ENCODE measurements around the gene UBXN1. TPM values are rescaled to one million over a fixed set of nuclear protein-coding genes. Genes with fewer than 3 reads are reported as not detected.
"Not testable (repeated sequence)": the region's sequence is repeated elsewhere in the genome, so short reads cannot be mapped to it uniquely, and the experiment has no call there.

The UBXN1 gene
- total RNA-seq, 3 donors from 2014 or later: 151 to 174 (median 157) TPM

- H3K4me1 Mint-ChIP-seq (ENCODE audit: low read depth): peaks cover 38% of the 10 kb centered on the region
- no peaks in the 10 kb centered on the region for H3K9me3 Mint-ChIP-seq
- H3K4me3 Mint-ChIP-seq: no peak overlapping the region
- DNase-seq (no peak), ATAC-seq (no peak)
- H3K27me3 Mint-ChIP-seq (ENCODE audit: low read depth): no peaks in the 10 kb centered on the region
- H3K36me3 Mint-ChIP-seq (ENCODE audit: insufficient read depth): peaks cover 57% of the 10 kb centered on the region
These were observed 36.6 kb upstream of the UBXN1 start for GRCh38 chr11:62715150-62716130.

- Mint-ChIP-seq H3K4me3 (no peak overlapping the region), H3K9me3 (no peaks in the 10 kb centered on the region)
- no peak for DNase-seq
These were observed 34.5 kb upstream of the UBXN1 start for GRCh38 chr11:62713343-62713742.

GRCh38 chr11:62712861-62713260, 34.0 kb upstream of the UBXN1 start:
- Mint-ChIP-seq H3K4me1 (ENCODE audit: low read depth) (peaks cover 52% of the 10 kb centered on the region), H3K9me3 (no peaks in the 10 kb centered on the region), H3K36me3 (ENCODE audit: insufficient read depth) (peaks cover 51% of the 10 kb centered on the region), H3K27me3 (ENCODE audit: low read depth) (no peaks in the 10 kb centered on the region), H3K4me3 (no peak overlapping the region)
- DNase-seq (no peak), ATAC-seq (no peak)

More at GRCh38 chr11:62713343-62713742, 34.5 kb upstream of the UBXN1 start:
- no peak for ATAC-seq
- peaks cover 52% of the 10 kb centered on the region for H3K4me1 Mint-ChIP-seq (ENCODE audit: low read depth)
- peaks cover 55% of the 10 kb centered on the region for H3K36me3 Mint-ChIP-seq (ENCODE audit: insufficient read depth)
- no peaks in the 10 kb centered on the region for H3K27me3 Mint-ChIP-seq (ENCODE audit: low read depth)

GRCh38 chr11:62712276-62712812, 33.5 kb upstream of the UBXN1 start:
- Mint-ChIP-seq H3K36me3 (ENCODE audit: insufficient read depth) (peaks cover 47% of the 10 kb centered on the region), H3K4me3 (no peak overlapping the region), H3K27me3 (ENCODE audit: low read depth) (no peaks in the 10 kb centered on the region), H3K4me1 (ENCODE audit: low read depth) (peaks cover 53% of the 10 kb centered on the region), H3K9me3 (no peaks in the 10 kb centered on the region)
- DNase-seq: no peak
- no peak for ATAC-seq

GRCh38 chr11:62710001-62710345, 31.1 kb upstream of the UBXN1 start:
- peaks cover 28% of the 10 kb centered on the region for H3K36me3 Mint-ChIP-seq (ENCODE audit: insufficient read depth)
- peaks cover 71% of the 10 kb centered on the region for H3K4me1 Mint-ChIP-seq (ENCODE audit: low read depth)
- ATAC-seq (no peak), DNase-seq (peak; percentile 14)
- no peaks in the 10 kb centered on the region for H3K27me3 Mint-ChIP-seq (ENCODE audit: low read depth)
- peak overlapping the region; percentile 94 for H3K4me3 Mint-ChIP-seq
- no peaks in the 10 kb centered on the region for H3K9me3 Mint-ChIP-seq

- ATAC-seq (peak; percentile 83 to 84), DNase-seq (peak; percentile 95)
- Mint-ChIP-seq H3K36me3 (ENCODE audit: insufficient read depth) (peaks cover 28% of the 10 kb centered on the region), H3K4me1 (ENCODE audit: low read depth) (peaks cover 70% of the 10 kb centered on the region), H3K4me3 (peak overlapping the region; percentile 94), H3K27me3 (ENCODE audit: low read depth) (no peaks in the 10 kb centered on the region), H3K9me3 (no peaks in the 10 kb centered on the region)
These were observed 30.6 kb upstream of the UBXN1 start for GRCh38 chr11:62709247-62710000.

GRCh38 chr11:62708793-62709192, 29.9 kb upstream of the UBXN1 start:
- DNase-seq (peak; percentile 35), ATAC-seq (peak; percentile 24 to 27)
- peak overlapping the region; percentile 94 for H3K4me3 Mint-ChIP-seq
- H3K36me3 Mint-ChIP-seq (ENCODE audit: insufficient read depth): peaks cover 23% of the 10 kb centered on the region
- peaks cover 67% of the 10 kb centered on the region for H3K4me1 Mint-ChIP-seq (ENCODE audit: low read depth)
- no peaks in the 10 kb centered on the region for H3K27me3 Mint-ChIP-seq (ENCODE audit: low read depth)
- no peaks in the 10 kb centered on the region for H3K9me3 Mint-ChIP-seq

GRCh38 chr11:62708392-62708791, 29.5 kb upstream of the UBXN1 start:
- ATAC-seq (no peak), DNase-seq (no peak)
- H3K9me3 Mint-ChIP-seq: no peaks in the 10 kb centered on the region
- no peaks in the 10 kb centered on the region for H3K27me3 Mint-ChIP-seq (ENCODE audit: low read depth)
- H3K4me3 Mint-ChIP-seq: peak overlapping the region; percentile 94
- H3K4me1 Mint-ChIP-seq (ENCODE audit: low read depth): peaks cover 63% of the 10 kb centered on the region
- H3K36me3 Mint-ChIP-seq (ENCODE audit: insufficient read depth): peaks cover 19% of the 10 kb centered on the region

GRCh38 chr11:62707277-62707861, 28.5 kb upstream of the UBXN1 start, which contains the start of the genes BSCL2 and GNG3:
TSS of gene BSCL2 (minus strand) at chr11:62707424. CDS start at chr11:62707195, 229 bp downstream.
TSS of gene GNG3 (plus strand) at chr11:62707676. CDS start at chr11:62708296, 620 bp downstream.
- H3K9me3 Mint-ChIP-seq: no peaks in the 10 kb centered on the region
- H3K27me3 Mint-ChIP-seq (ENCODE audit: low read depth): no peaks in the 10 kb centered on the region
- H3K4me1 Mint-ChIP-seq (ENCODE audit: low read depth): peaks cover 53% of the 10 kb centered on the region
- no peak for DNase-seq
- ATAC-seq: no peak
- peaks cover 18% of the 10 kb centered on the region for H3K36me3 Mint-ChIP-seq (ENCODE audit: insufficient read depth)
- H3K4me3 Mint-ChIP-seq: peak within 1 kb of the TSS; percentile 94

- Mint-ChIP-seq H3K4me3 (peak overlapping the region; percentile 90), H3K4me1 (ENCODE audit: low read depth) (peaks cover 49% of the 10 kb centered on the region), H3K9me3 (no peaks in the 10 kb centered on the region), H3K36me3 (ENCODE audit: insufficient read depth) (peaks cover 16% of the 10 kb centered on the region), H3K27me3 (ENCODE audit: low read depth) (no peaks in the 10 kb centered on the region)
- no peak for ATAC-seq
- no peak for DNase-seq
These were observed 28.0 kb upstream of the UBXN1 start for GRCh38 chr11:62706850-62707247.

- Mint-ChIP-seq H3K4me3 (peak overlapping the region; percentile 90), H3K4me1 (ENCODE audit: low read depth) (peaks cover 49% of the 10 kb centered on the region), H3K36me3 (ENCODE audit: insufficient read depth) (peaks cover 16% of the 10 kb centered on the region), H3K27me3 (ENCODE audit: low read depth) (no peaks in the 10 kb centered on the region), H3K9me3 (no peaks in the 10 kb centered on the region)
- ATAC-seq (peak; percentile 77 to 78), DNase-seq (peak; percentile 95)
These were observed 27.3 kb upstream of the UBXN1 start for GRCh38 chr11:62705880-62706849.

- peak overlapping the region; percentile 90 for H3K4me3 Mint-ChIP-seq
- H3K9me3 Mint-ChIP-seq: no peaks in the 10 kb centered on the region
- H3K4me1 Mint-ChIP-seq (ENCODE audit: low read depth): peaks cover 45% of the 10 kb centered on the region
- ATAC-seq: no peak
- DNase-seq: no peak
- no peaks in the 10 kb centered on the region for H3K27me3 Mint-ChIP-seq (ENCODE audit: low read depth)
- peaks cover 11% of the 10 kb centered on the region for H3K36me3 Mint-ChIP-seq (ENCODE audit: insufficient read depth)
These were observed 26.5 kb upstream of the UBXN1 start for GRCh38 chr11:62705413-62705812.

- not testable (repeated sequence) for H3K36me3 Mint-ChIP-seq (ENCODE audit: insufficient read depth); H3K27me3 Mint-ChIP-seq (ENCODE audit: low read depth); DNase-seq; H3K4me3 Mint-ChIP-seq; H3K9me3 Mint-ChIP-seq; ATAC-seq
- peaks cover 32% of the 10 kb centered on the region for H3K4me1 Mint-ChIP-seq (ENCODE audit: low read depth)
These were observed 25.0 kb upstream of the UBXN1 start for GRCh38 chr11:62703921-62704320.
